Umbilical cord (tissue), 2 donors: ENCODE data around the gene FAM228A. TPM values are rescaled to one million over a fixed set of nuclear protein-coding genes. Genes with fewer than 3 reads are reported as not detected.
"Not testable (repeated sequence)": the region's sequence is repeated elsewhere in the genome, so short reads cannot be mapped to it uniquely, and the experiment has no call there.

Source experiments
- DNase-seq: peaks from one replicate; pipeline ENCODE4 v3.0.0-alpha.2; 2015; ENCODE audit warnings: low spot score
- total RNA-seq: library from RNA; depleted of rRNA; stranded (reverse); fragments of >200 nt; gene quantifications from one replicate; pipeline ENCODE4 v1.2.3, GENCODE V29; 2014; ENCODE audit warnings: low replicate concordance; ENCODE audit not compliant: insufficient read depth

FAM228A gene
- total RNA-seq: not detected

DNA sequence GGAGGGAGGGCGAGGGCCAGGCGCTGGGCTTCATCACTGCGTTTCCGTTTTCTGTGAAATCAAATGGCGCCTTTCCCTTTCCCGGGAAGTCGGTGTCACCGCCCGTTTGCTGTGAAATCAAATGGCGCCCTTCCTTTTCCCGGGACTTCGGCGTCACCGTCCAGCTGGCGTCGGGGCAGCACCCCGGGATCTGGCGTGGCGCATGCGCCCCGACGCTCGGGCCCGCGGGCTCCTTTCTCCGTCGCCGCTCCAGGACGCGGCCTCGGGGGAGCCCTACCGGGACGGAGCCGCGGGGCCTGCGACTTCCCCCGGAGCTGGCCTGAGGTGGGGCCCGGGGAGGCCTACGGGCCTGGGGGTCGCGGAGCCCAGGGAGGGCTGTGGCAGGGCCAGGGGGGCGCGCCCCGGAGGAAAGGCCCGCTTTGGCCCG, at the start of gene FAM228A:
FAM228A (plus strand) TSS at position 203 of the 427 bp plus-strand sequence. CDS start 428 bp downstream, outside the sequence.
- DNase-seq: no peak

DNA sequence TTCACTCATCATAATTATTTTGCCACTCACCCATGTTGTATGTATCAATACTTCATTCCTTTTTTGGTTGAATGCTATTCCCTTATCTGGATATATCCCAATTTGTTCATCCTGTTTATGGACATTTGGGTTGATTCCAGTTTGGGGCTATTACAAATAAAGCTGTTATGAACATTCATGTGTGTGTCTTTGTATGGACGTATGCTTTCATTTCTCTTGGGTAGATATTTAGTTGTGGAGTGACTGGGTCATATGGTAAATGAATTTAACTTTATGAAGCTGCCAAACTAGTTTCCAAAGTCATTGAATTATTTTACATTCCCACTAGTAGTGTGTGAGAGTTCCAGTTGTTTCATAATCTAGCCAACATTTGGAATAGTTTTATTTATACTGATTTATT, 48.9 kb upstream of the FAM228A start:
- no peak for DNase-seq

DNA sequence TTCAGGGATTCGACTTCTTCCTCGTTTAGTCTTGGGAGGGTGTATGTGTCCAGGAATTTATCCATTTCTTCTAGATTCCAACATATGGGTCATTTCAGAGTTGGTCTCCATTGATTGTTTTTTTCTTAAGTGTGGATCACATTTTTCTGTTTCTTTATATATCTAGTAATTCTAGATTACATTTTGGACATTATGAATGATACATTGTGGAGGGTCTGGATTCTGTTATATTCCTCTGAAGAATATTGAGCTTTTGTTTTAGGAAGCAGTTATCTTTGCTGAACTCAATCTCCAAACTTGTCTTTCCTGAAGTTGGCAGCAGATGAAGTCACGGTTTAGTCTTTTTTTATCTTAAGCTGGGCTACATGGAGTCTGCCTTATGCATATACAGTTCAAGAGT, 42.3 kb upstream of the FAM228A start:
- DNase-seq: no peak

DNA sequence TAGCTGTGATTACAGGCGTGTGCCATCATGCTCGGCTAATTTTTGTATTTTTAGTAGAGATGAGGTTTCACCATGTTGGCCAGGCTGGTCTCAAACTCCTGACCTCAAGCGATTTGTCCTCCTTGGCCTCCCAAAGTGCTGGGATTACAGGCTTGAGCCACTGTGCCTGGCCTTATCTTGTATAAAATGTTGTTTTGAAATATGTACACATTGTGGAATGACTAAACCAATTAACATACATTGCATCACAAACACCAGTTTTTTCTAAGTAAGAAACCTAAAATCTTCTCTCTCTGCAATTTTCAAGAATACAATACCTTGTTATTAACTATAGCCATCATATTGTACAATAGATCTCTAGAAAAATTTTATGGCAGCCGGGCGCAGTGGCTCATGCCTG, 34.5 kb upstream of the FAM228A start:
- not testable (repeated sequence) for DNase-seq

DNA sequence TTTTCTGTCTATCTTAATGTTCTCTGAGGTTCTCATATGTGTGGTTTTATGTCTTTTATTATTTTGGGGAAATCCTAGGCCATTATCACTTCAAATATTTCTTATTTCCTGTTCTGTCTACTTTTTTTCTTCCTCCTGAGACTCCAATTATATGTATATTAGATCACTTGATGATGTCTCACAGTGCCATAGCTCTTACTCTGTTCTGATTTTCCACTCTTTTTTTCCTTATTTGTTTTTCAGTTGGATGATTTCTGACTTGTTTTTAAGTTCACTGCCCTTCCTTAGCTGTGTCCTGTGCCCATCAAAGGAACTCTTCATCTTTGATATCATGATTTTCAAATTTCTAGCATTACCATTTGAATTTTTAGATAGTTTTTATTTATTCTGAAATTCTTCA, 27.5 kb upstream of the FAM228A start:
- no peak for DNase-seq

DNA sequence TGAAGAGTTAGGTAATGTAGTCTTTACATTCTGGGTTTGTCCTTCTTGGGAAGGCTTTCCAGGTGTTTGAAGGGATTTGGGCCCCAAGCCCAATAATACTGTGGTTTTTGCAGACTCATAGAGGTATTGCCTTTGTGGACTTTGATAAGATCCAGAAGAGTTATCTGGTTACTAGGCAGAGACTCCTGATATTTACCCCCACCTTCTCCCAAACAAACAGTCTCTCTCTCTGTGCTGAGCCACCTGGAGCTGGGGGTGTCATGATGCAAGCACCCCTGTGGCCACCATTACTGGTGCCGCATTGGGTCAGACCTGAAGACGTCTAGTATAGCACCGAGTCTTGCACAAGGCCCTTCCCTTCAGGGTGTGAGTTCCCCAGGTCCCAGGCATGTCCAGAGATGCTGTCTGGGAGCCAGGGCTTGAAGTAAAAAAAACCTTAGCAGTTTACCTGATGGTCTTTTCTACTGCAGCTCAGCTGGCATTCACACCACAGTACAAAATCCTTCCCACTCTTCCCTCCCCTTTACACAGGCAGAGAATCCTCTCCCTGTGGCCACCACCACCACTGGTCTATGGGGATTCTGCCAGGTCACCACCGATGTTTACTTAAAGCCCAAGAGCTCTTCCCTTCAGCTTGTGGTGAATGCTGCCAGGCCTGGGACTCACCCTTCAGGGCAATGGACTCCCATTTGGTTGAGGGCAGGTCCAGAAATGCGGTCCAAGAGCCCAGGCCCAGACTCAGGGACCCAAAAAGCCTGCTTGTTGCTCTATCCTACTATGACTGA, 22.2 kb upstream of the FAM228A start:
- DNase-seq: no peak

DNA sequence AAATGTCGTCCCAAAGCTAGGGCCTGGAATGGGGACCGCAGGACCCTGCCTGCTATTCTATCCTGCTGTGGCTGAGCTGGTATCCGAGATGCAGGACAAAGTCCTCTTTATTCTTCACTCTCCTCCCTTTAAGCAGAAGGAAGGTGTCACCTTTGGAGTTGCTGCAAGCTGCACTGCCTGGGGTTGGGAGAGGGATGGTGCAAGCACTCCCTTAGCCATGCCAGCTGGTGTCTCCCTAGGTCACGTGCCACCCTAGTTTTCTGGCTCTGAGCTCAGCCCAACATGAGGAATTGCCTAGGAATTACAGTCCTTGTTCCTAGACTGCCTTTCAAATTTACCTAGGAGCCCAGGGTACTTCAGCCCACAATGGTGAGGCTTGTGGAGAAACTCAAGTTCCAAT, 21.4 kb upstream of the FAM228A start:
- DNase-seq: no peak

DNA sequence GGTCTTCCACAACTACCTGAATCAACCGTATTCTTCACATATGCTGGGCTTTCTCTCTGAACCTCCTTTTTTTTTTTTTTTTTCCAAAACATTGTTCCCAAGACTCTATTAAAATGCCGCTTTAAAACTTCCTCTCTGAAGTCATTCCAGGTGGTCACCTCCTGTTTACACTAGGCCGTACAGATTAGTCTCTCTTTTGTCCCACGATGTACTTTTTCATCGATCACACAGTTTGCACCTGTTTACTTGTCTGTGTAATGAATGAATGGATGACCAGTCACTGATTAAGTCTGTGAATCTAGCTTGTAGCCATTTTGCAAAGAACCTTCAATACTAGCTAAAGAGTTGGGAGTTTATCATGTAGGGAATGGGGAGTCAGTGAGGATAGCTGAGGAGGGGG, 16.7 kb upstream of the FAM228A start:
- DNase-seq: no peak

DNA sequence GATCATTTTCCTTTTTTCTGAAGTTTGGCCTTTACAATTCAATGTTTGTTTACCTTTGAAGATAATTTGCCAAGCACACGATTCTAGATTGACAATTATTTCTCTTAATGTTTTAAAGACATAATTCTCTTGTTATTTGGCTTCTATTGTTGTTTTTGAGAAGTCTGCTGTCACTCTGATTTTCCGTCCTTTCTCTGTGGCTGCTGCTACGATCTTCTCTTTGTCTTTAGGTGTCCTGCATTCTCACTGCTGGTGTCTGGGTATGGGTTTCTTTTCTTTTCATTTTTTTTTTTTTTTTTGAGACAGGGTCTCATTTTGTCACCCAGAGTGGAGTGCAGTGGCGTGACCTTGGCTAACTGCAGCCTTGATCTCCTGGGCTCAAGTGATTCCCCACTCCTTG, 15.1 kb upstream of the FAM228A start:
- no peak for DNase-seq

DNA sequence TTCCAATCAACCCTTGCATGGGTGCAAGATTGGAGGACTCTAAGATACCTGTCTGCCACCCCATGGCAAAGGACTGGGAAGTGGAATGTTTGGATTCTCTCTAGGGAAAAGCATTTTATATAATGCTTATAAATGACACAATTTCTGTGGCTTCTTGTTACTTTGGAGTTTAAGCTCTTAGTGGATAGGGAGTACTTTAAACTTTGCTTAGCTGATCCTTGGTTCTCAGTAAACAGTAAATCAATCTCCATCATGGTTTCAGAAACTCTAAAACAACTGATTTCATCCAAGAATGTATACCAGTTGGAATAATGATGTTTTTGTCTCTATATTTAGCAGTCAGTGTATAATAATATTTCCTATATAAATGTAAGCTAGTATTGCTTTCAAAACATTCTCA, 14.1 kb upstream of the FAM228A start:
- DNase-seq: no peak

DNA sequence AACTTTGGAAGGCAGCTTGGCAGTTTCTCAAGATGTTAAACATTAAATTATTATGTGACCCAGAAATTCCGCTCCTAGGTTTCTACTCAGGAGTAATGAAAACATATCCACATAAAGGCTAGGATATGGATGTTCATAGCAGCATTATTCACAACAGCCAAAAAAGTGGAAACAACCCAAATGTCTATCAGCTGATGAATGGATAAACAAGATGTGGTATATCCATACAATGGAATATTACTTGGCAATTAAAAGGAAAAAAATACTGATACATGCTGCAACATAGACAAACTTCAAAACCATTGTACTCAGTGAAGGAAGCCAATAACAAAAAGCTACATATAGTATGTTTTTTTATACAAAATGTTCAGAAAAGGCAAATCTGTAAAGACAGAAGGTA, 12.4 kb upstream of the FAM228A start:
- DNase-seq: no peak

DNA sequence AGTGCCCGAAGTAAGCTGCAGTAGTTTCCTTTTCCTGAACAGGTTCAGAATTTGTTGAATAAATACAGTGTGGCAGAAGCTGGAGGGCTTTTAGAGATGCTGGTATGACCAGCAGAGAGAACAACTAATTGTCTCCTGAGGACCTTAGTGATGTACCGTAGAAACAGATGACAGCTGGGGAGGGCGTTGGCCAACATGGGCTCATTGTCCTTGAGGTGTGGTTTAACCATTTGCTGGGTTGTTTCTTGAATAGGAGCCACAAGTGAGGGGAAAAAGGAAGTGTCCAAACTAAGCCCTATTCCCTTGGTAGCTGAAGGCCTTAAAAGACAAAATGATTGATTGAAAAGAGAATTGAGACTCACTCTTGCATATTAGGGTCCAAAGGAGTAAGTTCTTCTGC, 11.7 kb upstream of the FAM228A start:
- no peak for DNase-seq

DNA sequence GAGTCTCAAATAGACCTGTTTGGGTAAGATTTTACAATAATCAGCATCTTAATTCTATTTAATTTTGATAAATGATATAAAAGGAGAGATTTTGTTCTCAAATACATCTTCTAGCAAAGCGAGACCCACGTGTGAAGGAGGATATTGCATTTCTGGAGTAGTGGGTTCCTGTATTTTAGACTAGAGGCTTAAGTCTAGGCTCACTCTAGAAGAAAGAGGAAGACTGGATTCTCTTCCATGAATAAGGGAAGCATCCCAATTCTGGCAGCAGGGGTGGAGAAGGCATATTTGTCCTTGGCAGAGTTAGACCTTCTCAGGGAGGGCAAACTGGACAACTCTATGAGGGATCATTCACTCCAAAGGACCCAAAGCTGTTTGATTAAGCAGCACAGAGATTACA, 11.3 kb upstream of the FAM228A start:
- DNase-seq: no peak

DNA sequence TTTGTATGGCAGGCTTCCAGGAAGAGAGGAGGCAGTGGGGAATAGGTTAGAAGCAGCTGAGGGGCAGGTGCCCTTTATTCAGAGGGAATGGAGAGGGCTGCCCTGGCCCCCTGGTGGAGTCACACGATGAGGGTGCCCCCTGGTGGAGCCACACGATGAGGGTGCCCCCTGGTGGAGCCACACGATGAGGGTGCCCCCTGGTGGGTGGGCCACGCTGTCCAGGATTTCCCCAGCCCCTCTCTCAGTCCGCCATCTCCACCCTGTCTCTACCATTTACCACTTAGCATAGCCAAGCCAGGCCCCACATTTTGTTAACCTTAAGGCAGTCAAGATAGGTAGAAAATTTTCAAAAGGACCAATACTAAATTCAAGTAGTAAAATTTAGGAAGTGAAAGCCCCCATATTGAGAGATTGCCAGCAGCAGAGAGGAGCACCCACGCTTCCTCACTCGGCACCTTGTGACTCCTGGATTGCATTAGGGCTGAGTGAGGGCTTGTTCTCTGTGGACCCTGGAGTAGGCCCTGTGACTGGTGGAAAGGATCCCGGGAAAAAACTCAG, 10.4 kb upstream of the FAM228A start:
- DNase-seq: no peak

DNA sequence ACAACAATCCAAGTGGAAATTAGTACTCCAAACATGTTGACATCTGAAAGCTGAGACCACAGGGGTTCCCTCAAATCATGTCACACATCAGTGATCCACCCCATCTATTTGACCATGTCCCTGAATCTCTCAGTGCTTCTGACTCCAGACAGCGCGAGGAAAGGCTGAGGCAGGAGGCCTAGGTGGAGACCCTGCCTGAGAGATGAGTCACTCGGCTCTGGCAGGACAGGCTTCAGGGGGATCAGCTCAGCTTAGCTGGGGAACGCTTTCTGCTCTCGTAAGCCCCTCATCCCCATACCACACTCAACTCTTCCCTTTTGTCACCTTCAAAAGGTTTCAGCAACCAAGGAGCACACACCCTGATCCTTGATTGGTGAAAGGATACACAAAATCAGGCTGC, 5.8 kb upstream of the FAM228A start:
- DNase-seq: peak; percentile 75

DNA sequence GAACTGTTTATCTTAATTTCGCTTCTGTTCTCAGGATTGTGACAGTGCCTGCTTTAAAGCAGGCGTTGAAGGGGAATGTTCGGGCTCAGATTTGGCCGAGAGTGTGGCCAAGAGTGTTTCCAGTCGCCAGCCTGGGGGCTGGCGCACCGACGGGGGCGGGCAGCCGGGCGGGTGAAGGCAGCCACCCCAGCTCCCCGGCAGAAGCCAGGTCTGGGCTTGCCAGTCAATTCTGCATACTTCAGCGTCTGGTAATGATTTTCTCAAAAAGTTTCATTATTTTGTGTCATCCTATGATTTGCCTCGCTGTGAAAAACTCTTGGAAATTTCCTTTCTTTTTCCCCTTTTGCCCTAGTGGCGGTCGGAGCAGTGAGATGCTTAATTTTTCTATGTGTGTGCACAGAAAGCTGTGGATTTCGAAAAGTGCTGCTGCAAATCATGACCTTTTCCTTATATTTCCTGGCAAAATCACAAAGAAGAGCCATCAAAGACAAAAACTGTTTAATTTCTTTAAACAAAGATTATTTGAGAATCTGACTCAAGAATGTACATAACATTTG, 856 bp downstream of the FAM228A start:
- peak; percentile 15 for DNase-seq

DNA sequence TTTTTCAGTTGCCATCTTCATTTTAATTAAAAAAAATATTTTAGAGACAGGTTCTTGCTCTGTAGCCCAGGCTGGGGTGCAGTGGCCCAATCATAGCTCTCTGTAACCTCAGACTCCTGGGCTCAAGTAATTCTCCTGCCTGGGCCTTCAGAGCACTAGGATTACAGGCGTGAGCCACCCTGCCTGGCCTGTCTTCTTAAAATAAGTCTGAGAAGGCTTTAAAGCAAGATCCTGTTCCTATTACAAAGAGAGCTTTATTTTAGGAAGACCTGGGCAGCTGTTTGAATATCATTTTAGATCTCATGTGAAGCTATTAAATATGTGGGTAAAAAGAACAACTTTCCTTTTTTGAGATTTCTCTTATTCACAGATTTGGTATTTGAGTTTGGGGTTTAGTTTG, 1.5 kb downstream of the FAM228A start:
- peak; percentile 44 for DNase-seq

DNA sequence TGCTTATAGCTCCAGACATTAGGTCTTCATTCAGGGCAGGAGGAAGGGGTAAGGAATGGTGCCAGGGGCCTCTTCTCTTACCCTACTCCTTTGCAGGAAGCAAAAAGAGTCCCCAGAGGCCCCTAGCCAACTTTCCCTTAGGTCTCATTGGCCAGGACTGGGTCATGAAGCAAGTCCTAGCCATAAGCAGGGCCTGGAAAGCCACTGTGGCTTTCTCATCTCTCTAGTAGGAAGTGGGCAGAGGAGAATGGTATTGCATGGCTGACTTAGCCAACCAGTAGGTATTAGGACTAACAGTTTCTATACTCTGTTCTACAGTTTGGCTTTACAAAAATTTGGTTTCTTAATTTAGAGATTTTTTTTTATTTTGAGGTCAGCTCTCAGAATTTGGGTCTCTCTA, 4.8 kb downstream of the FAM228A start:
- DNase-seq: no peak

DNA sequence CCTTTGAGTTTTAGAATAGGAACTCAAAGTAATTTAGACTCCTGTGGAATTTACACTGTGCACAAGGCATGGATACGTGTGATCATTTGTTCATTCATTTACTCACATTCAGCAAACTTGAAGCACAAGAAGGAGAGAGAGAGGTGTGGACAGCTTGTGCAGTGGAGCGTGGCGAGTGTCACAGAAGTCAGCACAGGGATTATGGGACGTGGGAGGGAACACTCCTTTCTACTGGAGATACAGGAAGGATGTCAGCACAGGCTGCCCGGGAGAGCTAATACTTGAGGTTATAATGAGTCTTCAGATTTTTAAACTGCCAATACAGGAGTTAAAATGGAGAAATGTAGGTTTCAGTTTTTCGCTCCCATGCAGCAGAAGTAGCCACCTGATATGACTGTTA, 7.0 kb downstream of the FAM228A start:
- DNase-seq: no peak

DNA sequence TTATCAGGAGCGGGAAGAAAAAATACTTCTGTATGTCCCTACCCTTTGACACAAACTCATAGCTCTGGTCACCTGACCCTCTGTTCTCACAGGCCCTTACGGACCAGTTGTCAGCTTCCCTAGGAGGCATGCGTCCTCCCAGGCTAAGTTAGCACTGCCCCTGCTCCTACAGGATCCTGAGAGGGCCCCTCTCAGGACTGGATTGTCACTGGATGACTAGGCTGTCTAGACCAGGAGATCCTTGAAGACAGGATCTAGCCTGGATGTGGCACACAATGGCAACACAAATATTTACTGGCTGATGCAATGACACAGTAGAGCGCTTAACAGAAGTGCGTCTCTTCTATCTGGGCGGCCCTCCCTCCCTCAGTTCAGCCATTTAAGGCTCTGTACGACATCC, 7.7 kb downstream of the FAM228A start:
- DNase-seq: no peak

DNA sequence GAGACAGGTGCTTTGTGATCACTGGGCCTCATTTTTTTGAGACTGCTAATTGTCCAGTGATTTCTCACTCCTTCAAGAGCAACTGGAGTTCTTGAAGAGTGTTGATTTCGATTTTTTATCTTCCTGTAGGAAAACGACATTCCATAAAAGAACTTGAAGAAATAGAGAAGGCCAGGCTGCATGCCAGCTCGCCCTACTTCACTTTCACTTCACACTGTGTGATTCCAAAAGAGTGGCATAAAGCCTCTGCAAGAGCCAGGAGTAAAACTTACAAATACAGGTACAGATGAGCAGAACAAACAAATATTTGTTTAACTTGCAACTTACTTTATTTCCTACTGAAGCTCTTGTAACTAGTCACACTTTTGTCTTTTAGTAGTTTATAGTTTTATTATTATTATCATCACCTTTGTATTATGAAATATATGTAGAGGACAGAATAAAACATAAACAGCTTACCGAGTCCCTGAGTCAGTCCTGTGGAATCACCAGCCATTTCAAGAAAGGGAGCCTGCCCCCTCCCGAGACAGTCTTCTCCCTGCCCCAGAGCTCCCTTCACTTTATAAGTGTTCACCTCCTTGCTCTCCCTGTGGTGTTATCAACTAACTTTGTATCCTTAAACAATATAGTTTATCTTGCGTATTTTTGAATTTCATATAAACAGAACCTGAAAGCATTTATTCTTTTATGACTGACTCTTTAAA, 8.7 kb downstream of the FAM228A start:
- no peak for DNase-seq

DNA sequence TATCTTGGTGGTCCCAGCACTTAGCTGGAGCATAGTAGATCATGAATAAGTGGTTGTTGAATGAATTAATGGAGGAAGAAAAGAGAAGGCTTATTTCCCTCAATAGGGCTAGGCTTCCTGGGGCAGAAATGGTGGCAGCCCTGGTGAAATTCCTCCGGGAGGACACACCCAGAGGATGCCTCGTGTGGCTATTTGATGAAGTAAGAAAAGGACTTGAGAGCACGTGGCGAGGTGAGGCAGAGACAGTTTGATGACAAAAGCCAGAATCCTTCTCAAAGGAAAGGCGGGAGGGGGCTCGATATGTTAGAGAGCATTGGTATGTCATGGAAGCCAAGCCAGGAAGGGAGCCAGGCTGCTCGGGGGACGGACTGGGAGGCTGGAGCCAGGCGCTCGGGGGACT, 14.7 kb downstream of the FAM228A start:
- DNase-seq: no peak

DNA sequence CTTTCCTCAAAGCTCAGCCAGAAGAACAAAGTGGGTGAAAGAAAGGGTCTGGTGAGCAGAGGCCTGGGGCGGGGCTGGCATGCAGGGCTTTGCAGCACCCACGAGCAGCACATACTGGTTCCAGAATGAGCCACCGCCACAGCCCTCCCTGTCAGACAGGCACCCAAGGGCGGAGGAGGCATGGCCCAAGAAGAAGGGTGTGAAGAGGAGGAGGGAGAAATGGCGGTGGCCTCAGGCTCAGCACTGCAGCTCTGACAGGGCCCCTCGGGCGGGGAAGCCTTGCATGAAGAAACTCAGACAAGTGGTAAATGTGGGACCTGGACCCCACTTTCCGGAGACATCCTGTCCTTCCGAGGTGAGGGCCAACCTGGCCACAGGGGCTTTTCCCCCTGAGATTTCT, 15.7 kb downstream of the FAM228A start:
- no peak for DNase-seq
